BJ (cell line): ENCODE data around the gene TMOD1. TPM values are rescaled to one million over a fixed set of nuclear protein-coding genes. Genes with fewer than 3 reads are reported as not detected.

Experiments used
- CTCF ChIA-PET: fragments of 350-600 bp; formaldehyde crosslinking; extraction: SDS; loops from one replicate; lab custom pipeline; 2021; ENCODE audit warnings: antibody characterized with exemption, inconsistent platforms; lab: Yijun Ruan, JAX
- POLR2A ChIA-PET: fragments of 300-600 bp; sonication (Branson Sonifier 250); formaldehyde crosslinking; extraction: SDS; loops from one replicate; lab custom pipeline; 2021; ENCODE audit warnings: antibody characterized with exemption; lab: Charles Lee
- DNase-seq: peaks from one replicate; pipeline ENCODE4 v3.0.0-alpha.2; 2011; ENCODE audit warnings: low read depth
- H3K27me3 ChIP-seq: 2 replicates; pipeline ENCODE4 v1.6.0; 2011; ENCODE audit warnings: low read length; ENCODE audit not compliant: control insufficient read depth, insufficient read depth
- H3K36me3 ChIP-seq: 2 replicates; pipeline ENCODE4 v1.5.1; 2011; ENCODE audit warnings: low read length; ENCODE audit not compliant: control insufficient read depth, insufficient read depth
- H3K4me3 ChIP-seq: 2 replicates; pipeline ENCODE4 v1.5.1; 2011; ENCODE audit warnings: low read depth, mild to moderate bottlenecking, control low read depth, low read length
- polyA plus RNA-seq: library from polyadenylated mRNA; depleted of rRNA; stranded (reverse); fragments of >200 nt; gene quantifications from 2 replicates; pipeline ENCODE4 v1.2.3, GENCODE V29; 2011
- TF ChIP-seq, protein P1 (sequence below): IDR thresholded peaks from 2 replicates; pipeline ENCODE4 v1.5.1; 2011; ENCODE audit warnings: low read depth, mild to moderate bottlenecking, control low read depth, inconsistent platforms, low read length, moderate library complexity; ENCODE audit not compliant: insufficient read depth

Gene TMOD1
- polyA plus RNA-seq, 1 experiment, result 0.06 TPM

DNA sequence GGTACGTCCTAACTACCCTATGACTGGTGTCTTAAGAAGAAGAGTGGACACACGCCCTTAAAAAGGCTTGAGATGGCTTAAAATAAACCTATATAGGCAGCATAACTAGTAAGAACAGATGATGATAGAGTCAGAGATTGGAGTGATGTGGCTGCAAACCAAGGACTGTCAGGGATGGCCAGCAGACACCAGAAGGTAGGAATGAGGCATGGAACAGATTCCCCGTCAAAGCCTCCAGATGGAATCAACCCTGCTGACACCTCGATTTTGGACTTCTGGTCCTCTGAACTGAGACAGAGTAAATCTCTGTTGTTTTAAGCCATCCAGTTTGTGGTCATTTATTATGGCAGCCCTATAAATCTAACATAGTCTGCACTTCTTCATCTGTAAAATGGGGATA lies 7.4 kb downstream of the TMOD1 start:
- ChIA-PET CTCF (interaction anchor here (1.6 kb wide), 1 partner anchor 9 kb away, joined by 3 read pairs; no protein-coding TSS in a partner anchor), POLR2A (no interaction called here)
- no peak for DNase-seq
- H3K36me3 ChIP-seq, result no peaks in the 10 kb centered on the region
- H3K4me3 ChIP-seq, result no peak overlapping the region
- H3K27me3 ChIP-seq, result peaks cover 16% of the 10 kb centered on the region
- TF ChIP-seq, protein P1, sequence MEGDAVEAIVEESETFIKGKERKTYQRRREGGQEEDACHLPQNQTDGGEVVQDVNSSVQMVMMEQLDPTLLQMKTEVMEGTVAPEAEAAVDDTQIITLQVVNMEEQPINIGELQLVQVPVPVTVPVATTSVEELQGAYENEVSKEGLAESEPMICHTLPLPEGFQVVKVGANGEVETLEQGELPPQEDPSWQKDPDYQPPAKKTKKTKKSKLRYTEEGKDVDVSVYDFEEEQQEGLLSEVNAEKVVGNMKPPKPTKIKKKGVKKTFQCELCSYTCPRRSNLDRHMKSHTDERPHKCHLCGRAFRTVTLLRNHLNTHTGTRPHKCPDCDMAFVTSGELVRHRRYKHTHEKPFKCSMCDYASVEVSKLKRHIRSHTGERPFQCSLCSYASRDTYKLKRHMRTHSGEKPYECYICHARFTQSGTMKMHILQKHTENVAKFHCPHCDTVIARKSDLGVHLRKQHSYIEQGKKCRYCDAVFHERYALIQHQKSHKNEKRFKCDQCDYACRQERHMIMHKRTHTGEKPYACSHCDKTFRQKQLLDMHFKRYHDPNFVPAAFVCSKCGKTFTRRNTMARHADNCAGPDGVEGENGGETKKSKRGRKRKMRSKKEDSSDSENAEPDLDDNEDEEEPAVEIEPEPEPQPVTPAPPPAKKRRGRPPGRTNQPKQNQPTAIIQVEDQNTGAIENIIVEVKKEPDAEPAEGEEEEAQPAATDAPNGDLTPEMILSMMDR, result no peak

DNA sequence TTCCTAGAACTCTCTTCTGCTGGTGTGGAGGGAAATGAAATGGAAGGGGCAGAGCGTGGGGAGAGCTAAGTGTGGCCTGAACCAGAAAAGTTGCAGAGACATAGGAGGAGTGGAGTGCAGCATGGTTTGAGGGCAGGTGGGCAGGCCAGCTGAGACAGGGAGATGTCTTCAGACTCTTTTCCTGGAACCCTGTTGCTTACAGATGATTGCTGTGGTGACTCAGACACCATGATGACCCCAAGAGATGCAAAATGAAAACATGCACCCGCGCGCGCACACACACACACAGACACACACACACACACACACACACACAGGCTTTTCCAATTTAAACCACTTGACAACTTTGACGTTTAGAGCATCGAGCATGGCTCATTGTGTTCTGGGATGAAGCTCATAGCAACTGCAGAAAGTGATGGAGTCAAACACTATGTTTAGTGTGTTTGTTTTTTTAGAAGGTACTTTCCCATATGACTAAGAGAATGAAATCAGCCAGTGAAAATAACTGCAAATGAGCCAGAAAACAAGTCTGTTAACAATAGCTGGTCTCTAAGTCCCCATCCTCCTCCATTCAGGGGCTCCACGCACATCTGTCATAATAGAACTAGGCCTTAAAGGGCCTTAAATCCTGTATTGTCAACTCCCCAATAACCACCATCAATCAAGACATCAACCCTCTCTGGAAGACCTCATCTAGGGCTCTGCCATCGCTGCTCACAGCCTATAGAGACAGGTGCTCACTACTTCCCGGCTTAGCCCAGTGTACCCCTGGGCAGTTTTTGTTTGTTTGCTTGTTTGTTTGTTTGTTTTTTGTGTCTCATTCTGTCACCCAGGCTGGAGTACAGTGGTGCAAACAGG lies 9.6 kb downstream of the TMOD1 start:
- no peak overlapping the region for H3K4me3 ChIP-seq
- no peak for DNase-seq
- POLR2A ChIA-PET, result no interaction called here
- H3K27me3 ChIP-seq, result peaks cover 4% of the 10 kb centered on the region
- CTCF ChIA-PET, result interaction anchor here (0.9 to 1.9 kb wide), 3 partner anchors 8 to 88 kb away, joined by 3 to 4 read pairs (median 4); no protein-coding TSS in a partner anchor
- H3K36me3 ChIP-seq, result no peaks in the 10 kb centered on the region
- TF ChIP-seq, protein P1, result no peak

DNA sequence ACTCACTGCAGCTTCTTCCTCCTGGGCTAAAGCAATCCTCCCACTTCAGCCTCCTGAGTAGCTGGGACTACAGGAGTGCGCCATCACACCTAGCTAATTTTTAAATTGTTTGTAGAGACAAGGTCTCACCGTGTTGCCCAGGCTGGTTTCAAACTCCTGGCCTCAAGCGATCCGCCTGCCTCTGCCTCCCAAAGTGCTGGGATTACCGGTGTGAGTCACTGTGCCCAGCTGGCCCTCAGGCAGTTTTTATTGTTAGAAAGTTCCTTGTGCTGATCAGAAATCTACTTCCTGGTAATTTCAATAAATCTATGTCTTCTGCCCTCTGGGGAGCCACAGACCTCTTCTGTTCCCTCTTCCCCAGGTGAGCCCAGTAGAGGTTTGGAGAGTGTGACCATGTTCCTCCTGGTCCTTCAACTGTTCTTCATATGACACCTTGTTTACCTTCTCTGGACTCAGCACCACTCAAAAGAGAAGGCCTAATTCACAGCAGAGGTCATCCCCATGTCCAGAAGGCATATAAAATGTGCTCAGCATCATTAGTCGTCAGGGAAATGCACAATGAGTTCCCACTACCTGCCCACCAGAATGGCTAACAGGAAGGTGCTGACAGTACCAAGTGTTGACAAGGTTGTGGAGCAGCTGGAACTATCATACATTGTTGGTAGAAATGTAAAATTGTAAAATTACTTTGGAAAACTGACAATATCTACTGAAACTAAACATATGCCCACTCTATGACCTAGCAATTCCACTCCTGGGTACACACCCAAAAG lies 10.4 kb downstream of the TMOD1 start:
- TF ChIP-seq, protein P1, result no peak
- Histone ChIP-seq H3K36me3 (no peaks in the 10 kb centered on the region), H3K4me3 (no peak overlapping the region), H3K27me3 (peaks cover 4% of the 10 kb centered on the region)
- ChIA-PET CTCF (interaction anchor here (0.9 to 1.9 kb wide), 3 partner anchors 9 to 87 kb away, joined by 3 to 4 read pairs (median 4); no protein-coding TSS in a partner anchor), POLR2A (no interaction called here)
- DNase-seq, result no peak

DNA sequence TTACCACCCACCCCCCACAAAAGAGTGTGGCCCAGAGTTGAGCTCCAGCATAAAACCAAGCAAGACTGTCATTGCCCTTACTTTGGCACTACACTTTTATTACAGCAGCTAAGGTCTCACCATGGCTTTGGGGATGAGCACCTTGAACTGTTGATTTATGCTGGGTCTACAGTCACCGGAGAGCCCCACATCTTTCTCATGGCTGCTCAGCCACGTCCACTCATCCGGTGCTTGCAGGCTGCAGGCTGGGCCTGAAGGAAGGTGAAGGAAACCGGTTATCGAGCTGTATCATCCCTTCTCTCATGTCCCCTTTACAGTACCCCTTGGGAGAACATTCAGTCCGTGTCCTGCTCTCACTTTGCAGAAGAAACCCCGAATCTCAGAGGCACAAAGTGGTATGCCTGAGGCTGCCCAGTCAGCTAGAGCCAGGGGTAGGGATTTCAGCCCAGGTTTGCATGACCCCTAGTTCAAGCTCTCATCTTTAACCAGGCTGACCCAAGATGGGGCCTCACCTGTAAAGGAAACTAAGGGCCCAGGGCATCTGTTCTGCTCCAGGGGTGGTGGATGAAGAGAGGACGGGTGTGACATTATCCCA lies 11.6 kb downstream of the TMOD1 start:
- Histone ChIP-seq H3K36me3 (no peaks in the 10 kb centered on the region), H3K27me3 (peaks cover 6% of the 10 kb centered on the region), H3K4me3 (no peak overlapping the region)
- TF ChIP-seq, protein P1, result no peak
- ChIA-PET CTCF (no interaction called here), POLR2A (no interaction called here)
- DNase-seq, result no peak

DNA sequence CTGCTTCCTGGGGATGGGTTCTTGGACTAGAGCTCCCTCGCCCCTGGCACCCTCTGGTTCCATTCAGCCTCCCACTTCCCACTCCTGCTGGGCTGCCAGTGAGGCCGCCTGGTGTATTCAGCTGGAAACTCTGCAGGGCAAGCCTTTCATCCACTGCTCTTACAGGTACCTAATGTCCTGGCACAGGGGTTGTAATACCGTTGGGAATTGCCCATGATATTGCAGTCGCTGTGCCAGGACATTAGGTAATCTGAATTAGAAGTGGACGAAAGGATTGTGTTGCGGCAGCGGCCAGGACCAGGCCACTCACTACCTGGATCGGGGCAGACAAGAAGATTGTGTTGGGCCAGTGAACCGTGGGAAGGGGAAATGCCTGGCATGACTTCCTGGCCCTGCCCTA lies 13.1 kb downstream of the TMOD1 start:
- TF ChIP-seq, protein P1, result no peak
- Histone ChIP-seq H3K36me3 (no peaks in the 10 kb centered on the region), H3K27me3 (peaks cover 6% of the 10 kb centered on the region), H3K4me3 (no peak overlapping the region)
- CTCF ChIA-PET, result no interaction called here
- no peak for DNase-seq
- POLR2A ChIA-PET, result no interaction called here
